Liver (tissue), 9 donors: ENCODE data around the gene POLD3. TPM values are rescaled to one million over a fixed set of nuclear protein-coding genes. Genes with fewer than 3 reads are reported as not detected.

Experiments
- DNase-seq: peaks from one replicate; pipeline ENCODE4 v3.0.0-alpha.2; 2017; ENCODE audit warnings: low spot score
- H3K27ac ChIP-seq, 2 donors: one replicate each; pipeline ENCODE4 v1.7.0; 2013; ENCODE audit warnings: inconsistent platforms in 2 of 2, low read length in 2 of 2, control low read depth in 1 of 2, low read depth in 1 of 2, mild to moderate bottlenecking in 1 of 2
- H3K27me3 ChIP-seq, 4 donors: one replicate each; pipeline versions ENCODE4 v1.6.1 to v1.7.0; 2013; ENCODE audit warnings: low read length in 3 of 4, inconsistent platforms in 1 of 4, mild to moderate bottlenecking in 1 of 4, moderate library complexity in 1 of 4; ENCODE audit not compliant: control insufficient read depth in 4 of 4, insufficient read depth in 4 of 4
- H3K36me3 ChIP-seq, 4 donors: one replicate each; pipeline versions ENCODE4 v1.6.1 to v1.7.0; 2013; ENCODE audit warnings: low read length in 3 of 4, mild to moderate bottlenecking in 3 of 4, low read depth in 1 of 4, moderate library complexity in 1 of 4; ENCODE audit not compliant: control insufficient read depth in 4 of 4, insufficient read depth in 3 of 4
- H3K4me1 ChIP-seq, 4 donors: one replicate each; pipeline versions ENCODE4 v1.6.1 to v1.7.0; 2013; ENCODE audit warnings: low read length in 3 of 4, mild to moderate bottlenecking in 3 of 4, moderate library complexity in 1 of 4; ENCODE audit not compliant: control insufficient read depth in 4 of 4, insufficient read depth in 4 of 4
- H3K4me3 ChIP-seq, 3 donors: one replicate each; pipeline versions ENCODE4 v1.6.1 to v1.7.0; 2013; ENCODE audit warnings: low read length in 3 of 3, control low read depth in 1 of 3, low read depth in 1 of 3, mild to moderate bottlenecking in 1 of 3
- H3K9ac ChIP-seq, 2 donors: one replicate each; pipeline ENCODE4 v1.7.0; 2013; ENCODE audit warnings: low read length in 2 of 2, mild to moderate bottlenecking in 2 of 2, moderate library complexity in 2 of 2, control low read depth in 1 of 2, low read depth in 1 of 2
- H3K9me3 ChIP-seq, 4 donors: one replicate each; pipeline versions ENCODE4 v1.6.1 to v1.7.0; 2013; ENCODE audit warnings: low read length in 3 of 4; ENCODE audit not compliant: control insufficient read depth in 4 of 4
- EGR1 ChIP-seq, 2 donors: IDR thresholded peaks; 2 replicates each; pipeline ENCODE4 v1.6.1; 2016 to 2018; ENCODE audit warnings: antibody characterized with exemption in 2 of 2, low read depth in 2 of 2
- FOXA1 ChIP-seq: IDR thresholded peaks from 2 replicates; pipeline ENCODE4 v1.6.1; 2016; ENCODE audit warnings: antibody characterized with exemption
- FOXA2 ChIP-seq: IDR thresholded peaks from 2 replicates; pipeline ENCODE4 v1.6.1; 2016; ENCODE audit warnings: antibody characterized with exemption
- GABPA ChIP-seq, 2 donors: IDR thresholded peaks in 1 of 2; conservative IDR thresholded peaks in 1 of 2; 2 replicates each; pipeline ENCODE4 v1.6.1; 2016; ENCODE audit warnings: antibody characterized with exemption in 2 of 2, mild to moderate bottlenecking in 1 of 2, moderate library complexity in 1 of 2
- HNF4A ChIP-seq, 2 donors: conservative IDR thresholded peaks; 2 replicates each; pipeline ENCODE4 v1.6.1; 2016; ENCODE audit warnings: antibody characterized with exemption in 2 of 2, mild to moderate bottlenecking in 2 of 2
- HNF4G ChIP-seq: IDR thresholded peaks from 2 replicates; pipeline ENCODE4 v1.6.1; 2016; ENCODE audit warnings: antibody characterized with exemption
- JUND ChIP-seq, 2 donors: IDR thresholded peaks; 2 replicates each; pipeline ENCODE4 v1.6.1; 2016; ENCODE audit warnings: antibody characterized with exemption in 2 of 2
- RAD21 ChIP-seq, 2 donors: IDR thresholded peaks; 2 replicates each; pipeline ENCODE4 v1.6.1; 2016; ENCODE audit warnings: antibody characterized with exemption in 2 of 2, mild to moderate bottlenecking in 2 of 2
- RXRA ChIP-seq, 2 donors: IDR thresholded peaks; 2 replicates each; pipeline ENCODE4 v1.6.1; 2017 to 2018; ENCODE audit warnings: antibody characterized with exemption in 2 of 2, mild to moderate bottlenecking in 1 of 2
- SP1 ChIP-seq: IDR thresholded peaks from 2 replicates; pipeline ENCODE4 v1.6.1; 2018; ENCODE audit warnings: antibody characterized with exemption, mild to moderate bottlenecking
- TAF1 ChIP-seq: conservative IDR thresholded peaks from 2 replicates; pipeline ENCODE4 v1.6.1; 2016; ENCODE audit warnings: antibody characterized with exemption, mild to moderate bottlenecking
- YY1 ChIP-seq: IDR thresholded peaks from 2 replicates; pipeline ENCODE4 v1.6.1; 2016; ENCODE audit warnings: antibody characterized with exemption, mild to moderate bottlenecking
- WGBS: extraction: QIAGEN DNeasy Blood & Tissue Kit; methylation state at CpG from one replicate; pipeline ENCODE4 v1.1.7; 2013; 5-methylcytosine and 5-hydroxymethylcytosine counted together
- polyA plus RNA-seq, 2 donors: library from polyadenylated mRNA; stranded (reverse) in 1 of 2; unstranded in 1 of 2; fragments of 200-250 nt in 1 of 2; fragments of >200 nt in 1 of 2; fragmentation: Nextera tagmentation in 1 of 2; extraction: Ambion mirVana in 1 of 2; gene quantifications; one replicate each; pipeline versions ENCODE4 v1.2.1 to v1.2.3, GENCODE V29; 2013 to 2015
- total RNA-seq, 2 donors: library from RNA; depleted of rRNA; stranded (reverse); fragments of >200 nt; gene quantifications; one replicate each; pipeline ENCODE4 v1.2.3, GENCODE V29; 2014
- TF ChIP-seq, protein P1 (sequence below): IDR thresholded peaks from 2 replicates; pipeline ENCODE4 v1.6.1; 2016; ENCODE audit warnings: antibody characterized with exemption
- TF ChIP-seq, protein P2 (sequence below): IDR thresholded peaks from 2 replicates; pipeline ENCODE4 v1.6.1; 2016; ENCODE audit warnings: antibody characterized with exemption
- TF ChIP-seq, protein P3 (sequence below): fragments of 150-350 bp; IDR thresholded peaks from 2 replicates; pipeline ENCODE4 v1.5.1; 2017; ENCODE audit warnings: improper control_type of control experiment, low read depth, low read length; ENCODE audit not compliant: missing input control
- TF ChIP-seq, protein P4 (sequence below): IDR thresholded peaks from 2 replicates; pipeline ENCODE4 v1.6.1; 2016; ENCODE audit warnings: antibody characterized with exemption
- TF ChIP-seq, protein P5 (sequence below): IDR thresholded peaks from 2 replicates; pipeline ENCODE4 v1.6.1; 2016; ENCODE audit warnings: antibody characterized with exemption, mild to moderate bottlenecking
- donor health status: healthy.
- donor health status: healthy.
- donor health status: healthy.
- donor health status: healthy.
- donor health status: healthy.

The POLD3 gene
- total and polyA plus RNA-seq, 4 donors: 3.0 to 8.3 (median 5.0) TPM

DNA sequence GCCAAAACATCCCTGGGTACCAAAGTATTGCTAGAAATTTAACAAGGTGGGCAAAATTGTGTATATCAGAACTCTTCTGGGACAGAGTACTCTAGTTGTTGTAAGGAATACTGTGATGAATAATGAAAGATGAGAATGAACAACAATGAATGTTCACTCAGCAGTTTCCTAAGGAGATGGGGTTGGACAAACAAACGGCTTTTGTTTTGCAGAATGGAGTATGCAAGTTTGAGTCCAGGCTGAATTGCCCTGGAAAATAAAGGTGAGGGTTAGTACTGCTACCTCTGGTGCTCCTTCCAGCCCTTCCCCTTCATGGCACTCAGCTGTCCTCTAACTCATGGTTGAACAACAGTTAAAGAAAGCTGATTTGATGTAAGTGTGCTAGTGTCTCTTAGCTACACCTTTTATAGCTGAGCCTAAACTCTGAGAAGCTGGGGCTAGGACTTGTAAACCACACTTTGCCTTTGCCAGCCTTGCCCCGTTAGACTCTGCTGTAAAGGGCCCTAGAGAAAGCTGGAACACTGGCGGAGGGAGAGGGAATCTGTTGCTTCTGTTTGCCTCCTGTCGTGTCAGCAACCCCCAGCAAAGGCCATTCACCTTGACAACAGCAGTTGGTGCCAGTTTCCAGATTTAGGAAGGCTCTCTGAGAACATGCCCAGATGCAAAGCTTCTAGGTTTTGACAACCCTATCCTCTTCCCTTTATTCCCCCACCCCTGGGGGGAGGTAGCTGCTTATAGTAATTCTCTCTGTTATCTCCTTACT is 41.2 kb upstream of the POLD3 start (continued):
- TF ChIP-seq, protein P1, sequence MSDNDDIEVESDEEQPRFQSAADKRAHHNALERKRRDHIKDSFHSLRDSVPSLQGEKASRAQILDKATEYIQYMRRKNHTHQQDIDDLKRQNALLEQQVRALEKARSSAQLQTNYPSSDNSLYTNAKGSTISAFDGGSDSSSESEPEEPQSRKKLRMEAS: no peak
- no peak for TF ChIP-seq TAF1
- TF ChIP-seq RAD21 (IDR thresholded peaks at IDR 0.05): peak in 1 of 2 donors; percentile 39
- TF ChIP-seq FOXA2: no peak
- peak; percentile 23 to 39 for TF ChIP-seq HNF4A (conservative IDR thresholded peaks at IDR 0.05)
- TF ChIP-seq RXRA (IDR thresholded peaks at IDR 0.05): peak; percentile 82 to 89
- TF ChIP-seq GABPA (IDR thresholded peaks at IDR 0.05 in 1 of 2, conservative IDR thresholded peaks at IDR 0.05 in 1 of 2): no peak
- TF ChIP-seq EGR1 (IDR thresholded peaks at IDR 0.05; ENCODE audit: low read depth in 2 of 2): no peak

DNA sequence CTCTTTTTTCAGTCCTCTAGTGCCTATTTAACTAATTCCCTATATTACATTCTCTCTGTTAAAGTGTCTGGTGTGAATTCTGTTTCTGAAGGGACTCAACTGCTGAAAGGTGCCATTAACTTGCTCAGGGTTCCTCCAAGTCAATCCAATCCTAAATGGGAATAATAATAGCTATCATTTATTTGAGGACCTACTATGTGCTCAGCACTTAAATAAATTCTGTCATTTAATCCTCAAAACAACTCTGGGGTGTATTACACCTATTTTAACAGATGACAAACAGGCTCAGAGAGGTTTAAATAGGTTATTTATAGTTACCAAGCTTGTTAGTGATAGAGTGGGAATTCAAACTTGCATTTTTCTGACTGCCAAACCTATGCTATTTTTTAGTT is 40.6 kb upstream of the POLD3 start:
- H3K4me1 ChIP-seq: peaks cover 0 to 8% (median 6%) of the 10 kb centered on the region in 4 donors
- H3K27me3 ChIP-seq: no peaks in the 10 kb centered on the region
- no peak overlapping the region for H3K27ac ChIP-seq
- no peaks in the 10 kb centered on the region for H3K36me3 ChIP-seq
- no peak overlapping the region for H3K9ac ChIP-seq
- H3K4me3 ChIP-seq: no peak overlapping the region
- no peak for TF ChIP-seq FOXA1
- no peak for TF ChIP-seq JUND (IDR thresholded peaks at IDR 0.05)
- no peak for TF ChIP-seq RXRA (IDR thresholded peaks at IDR 0.05)
- TF ChIP-seq EGR1 (IDR thresholded peaks at IDR 0.05; ENCODE audit: low read depth in 2 of 2): no peak
- TF ChIP-seq RAD21 (IDR thresholded peaks at IDR 0.05): no peak
- TF ChIP-seq, protein P1: no peak
- TF ChIP-seq SP1: no peak
- TF ChIP-seq, protein P2, sequence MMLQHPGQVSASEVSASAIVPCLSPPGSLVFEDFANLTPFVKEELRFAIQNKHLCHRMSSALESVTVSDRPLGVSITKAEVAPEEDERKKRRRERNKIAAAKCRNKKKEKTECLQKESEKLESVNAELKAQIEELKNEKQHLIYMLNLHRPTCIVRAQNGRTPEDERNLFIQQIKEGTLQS: no peak
- TF ChIP-seq HNF4G: no peak
- TF ChIP-seq, protein P3, sequence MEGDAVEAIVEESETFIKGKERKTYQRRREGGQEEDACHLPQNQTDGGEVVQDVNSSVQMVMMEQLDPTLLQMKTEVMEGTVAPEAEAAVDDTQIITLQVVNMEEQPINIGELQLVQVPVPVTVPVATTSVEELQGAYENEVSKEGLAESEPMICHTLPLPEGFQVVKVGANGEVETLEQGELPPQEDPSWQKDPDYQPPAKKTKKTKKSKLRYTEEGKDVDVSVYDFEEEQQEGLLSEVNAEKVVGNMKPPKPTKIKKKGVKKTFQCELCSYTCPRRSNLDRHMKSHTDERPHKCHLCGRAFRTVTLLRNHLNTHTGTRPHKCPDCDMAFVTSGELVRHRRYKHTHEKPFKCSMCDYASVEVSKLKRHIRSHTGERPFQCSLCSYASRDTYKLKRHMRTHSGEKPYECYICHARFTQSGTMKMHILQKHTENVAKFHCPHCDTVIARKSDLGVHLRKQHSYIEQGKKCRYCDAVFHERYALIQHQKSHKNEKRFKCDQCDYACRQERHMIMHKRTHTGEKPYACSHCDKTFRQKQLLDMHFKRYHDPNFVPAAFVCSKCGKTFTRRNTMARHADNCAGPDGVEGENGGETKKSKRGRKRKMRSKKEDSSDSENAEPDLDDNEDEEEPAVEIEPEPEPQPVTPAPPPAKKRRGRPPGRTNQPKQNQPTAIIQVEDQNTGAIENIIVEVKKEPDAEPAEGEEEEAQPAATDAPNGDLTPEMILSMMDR: no peak
- TF ChIP-seq, protein P4, sequence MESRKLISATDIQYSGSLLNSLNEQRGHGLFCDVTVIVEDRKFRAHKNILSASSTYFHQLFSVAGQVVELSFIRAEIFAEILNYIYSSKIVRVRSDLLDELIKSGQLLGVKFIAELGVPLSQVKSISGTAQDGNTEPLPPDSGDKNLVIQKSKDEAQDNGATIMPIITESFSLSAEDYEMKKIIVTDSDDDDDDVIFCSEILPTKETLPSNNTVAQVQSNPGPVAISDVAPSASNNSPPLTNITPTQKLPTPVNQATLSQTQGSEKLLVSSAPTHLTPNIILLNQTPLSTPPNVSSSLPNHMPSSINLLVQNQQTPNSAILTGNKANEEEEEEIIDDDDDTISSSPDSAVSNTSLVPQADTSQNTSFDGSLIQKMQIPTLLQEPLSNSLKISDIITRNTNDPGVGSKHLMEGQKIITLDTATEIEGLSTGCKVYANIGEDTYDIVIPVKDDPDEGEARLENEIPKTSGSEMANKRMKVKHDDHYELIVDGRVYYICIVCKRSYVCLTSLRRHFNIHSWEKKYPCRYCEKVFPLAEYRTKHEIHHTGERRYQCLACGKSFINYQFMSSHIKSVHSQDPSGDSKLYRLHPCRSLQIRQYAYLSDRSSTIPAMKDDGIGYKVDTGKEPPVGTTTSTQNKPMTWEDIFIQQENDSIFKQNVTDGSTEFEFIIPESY: no peak
- TF ChIP-seq TAF1: no peak
- H3K9me3 ChIP-seq: no peaks in the 10 kb centered on the region
- DNase-seq: no peak

DNA sequence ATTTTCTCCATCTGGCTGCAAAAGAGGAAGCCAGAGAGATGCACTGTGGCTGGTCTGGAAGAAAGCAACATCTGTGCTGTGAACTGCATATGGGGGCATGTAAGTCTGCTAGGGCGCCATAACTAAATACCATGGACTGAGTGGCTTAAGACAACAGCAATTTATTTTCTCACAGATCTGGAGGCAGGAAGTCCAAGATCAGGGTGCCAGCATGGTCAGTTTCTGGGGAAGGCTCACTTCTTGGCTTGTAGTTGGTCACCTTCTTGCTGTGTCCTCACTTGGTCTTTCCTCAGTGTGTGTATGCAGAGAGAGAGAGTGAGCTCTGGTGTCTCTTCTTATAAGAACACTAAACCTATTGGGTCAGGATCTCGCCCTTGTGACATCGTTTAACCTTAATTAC is 34.9 kb upstream of the POLD3 start:
- Histone ChIP-seq H3K27ac (no peak overlapping the region), H3K9ac (no peak overlapping the region), H3K4me3 (no peak overlapping the region), H3K9me3 (peaks cover 0 to 3% (median 0%) of the 10 kb centered on the region in 4 donors), H3K36me3 (no peaks in the 10 kb centered on the region), H3K27me3 (no peaks in the 10 kb centered on the region), H3K4me1 (no peaks in the 10 kb centered on the region)
- TF ChIP-seq, protein P3: no peak
- TF ChIP-seq FOXA2: no peak
- TF ChIP-seq, protein P2: no peak
- TF ChIP-seq, protein P5, sequence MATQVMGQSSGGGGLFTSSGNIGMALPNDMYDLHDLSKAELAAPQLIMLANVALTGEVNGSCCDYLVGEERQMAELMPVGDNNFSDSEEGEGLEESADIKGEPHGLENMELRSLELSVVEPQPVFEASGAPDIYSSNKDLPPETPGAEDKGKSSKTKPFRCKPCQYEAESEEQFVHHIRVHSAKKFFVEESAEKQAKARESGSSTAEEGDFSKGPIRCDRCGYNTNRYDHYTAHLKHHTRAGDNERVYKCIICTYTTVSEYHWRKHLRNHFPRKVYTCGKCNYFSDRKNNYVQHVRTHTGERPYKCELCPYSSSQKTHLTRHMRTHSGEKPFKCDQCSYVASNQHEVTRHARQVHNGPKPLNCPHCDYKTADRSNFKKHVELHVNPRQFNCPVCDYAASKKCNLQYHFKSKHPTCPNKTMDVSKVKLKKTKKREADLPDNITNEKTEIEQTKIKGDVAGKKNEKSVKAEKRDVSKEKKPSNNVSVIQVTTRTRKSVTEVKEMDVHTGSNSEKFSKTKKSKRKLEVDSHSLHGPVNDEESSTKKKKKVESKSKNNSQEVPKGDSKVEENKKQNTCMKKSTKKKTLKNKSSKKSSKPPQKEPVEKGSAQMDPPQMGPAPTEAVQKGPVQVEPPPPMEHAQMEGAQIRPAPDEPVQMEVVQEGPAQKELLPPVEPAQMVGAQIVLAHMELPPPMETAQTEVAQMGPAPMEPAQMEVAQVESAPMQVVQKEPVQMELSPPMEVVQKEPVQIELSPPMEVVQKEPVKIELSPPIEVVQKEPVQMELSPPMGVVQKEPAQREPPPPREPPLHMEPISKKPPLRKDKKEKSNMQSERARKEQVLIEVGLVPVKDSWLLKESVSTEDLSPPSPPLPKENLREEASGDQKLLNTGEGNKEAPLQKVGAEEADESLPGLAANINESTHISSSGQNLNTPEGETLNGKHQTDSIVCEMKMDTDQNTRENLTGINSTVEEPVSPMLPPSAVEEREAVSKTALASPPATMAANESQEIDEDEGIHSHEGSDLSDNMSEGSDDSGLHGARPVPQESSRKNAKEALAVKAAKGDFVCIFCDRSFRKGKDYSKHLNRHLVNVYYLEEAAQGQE: no peak
- no peak for TF ChIP-seq EGR1 (IDR thresholded peaks at IDR 0.05; ENCODE audit: low read depth in 2 of 2)
- no peak for TF ChIP-seq RAD21 (IDR thresholded peaks at IDR 0.05)
- TF ChIP-seq YY1: no peak
- DNase-seq: no peak
- WGBS: 97% methylated on average over 3 of the region's 3 CpGs
